ENCODE measurements around the gene PTPRM.

- no peak for TF ChIP-seq SNAI2 (CRISPR knock-in tag; IDR thresholded peaks at IDR 0.05)
- TF ChIP-seq PATZ1 (CRISPR knock-in tag; IDR thresholded peaks at IDR 0.05; ENCODE audit: borderline replicate concordance): no peak
- TF ChIP-seq CREB5 (CRISPR knock-in tag; IDR thresholded peaks at IDR 0.05; ENCODE audit: low read depth): no peak
- no peak for TF ChIP-seq ZNF8 (CRISPR knock-in tag; IDR thresholded peaks at IDR 0.05)
- TF ChIP-seq ZFP30 (CRISPR knock-in tag; IDR thresholded peaks at IDR 0.05): no peak
- TF ChIP-seq CSRNP3 (CRISPR knock-in tag; IDR thresholded peaks at IDR 0.05): no peak
- TF ChIP-seq OSR1 (CRISPR knock-in tag; IDR thresholded peaks at IDR 0.05): no peak
- no peak for TF ChIP-seq ZFP3 (CRISPR knock-in tag; IDR thresholded peaks at IDR 0.05)
- TF ChIP-seq RARB (CRISPR knock-in tag; IDR thresholded peaks at IDR 0.05): no peak
- no peak for TF ChIP-seq ZNF70 (CRISPR knock-in tag; IDR thresholded peaks at IDR 0.05)
- TF ChIP-seq ZNF565 (CRISPR knock-in tag; conservative IDR thresholded peaks at IDR 0.05; ENCODE audit: low read depth): no peak
These were observed 49.5 kb downstream of the PTPRM start for GRCh38 chr18:7616661-7617060.

Measured in SK-N-SH treated with all-trans-retinoic acid at 6 μM for 48 hours (cell line).